SK-N-MC (cell line): ENCODE measurements around the gene CPT1A.

Experiments used
- EZH2 ChIP-seq: fragments of 200-600 bp; sonication (generic); IDR thresholded peaks from one replicate; pipeline ENCODE4 v1.6.1; 2017; ENCODE audit warnings: antibody characterized with exemption
- POLR2AphosphoS5 ChIP-seq: IDR thresholded peaks from 2 replicates; pipeline ENCODE4 v1.6.1; 2012; ENCODE audit warnings: mild to moderate bottlenecking, low read depth, low read length, borderline replicate concordance

DNA sequence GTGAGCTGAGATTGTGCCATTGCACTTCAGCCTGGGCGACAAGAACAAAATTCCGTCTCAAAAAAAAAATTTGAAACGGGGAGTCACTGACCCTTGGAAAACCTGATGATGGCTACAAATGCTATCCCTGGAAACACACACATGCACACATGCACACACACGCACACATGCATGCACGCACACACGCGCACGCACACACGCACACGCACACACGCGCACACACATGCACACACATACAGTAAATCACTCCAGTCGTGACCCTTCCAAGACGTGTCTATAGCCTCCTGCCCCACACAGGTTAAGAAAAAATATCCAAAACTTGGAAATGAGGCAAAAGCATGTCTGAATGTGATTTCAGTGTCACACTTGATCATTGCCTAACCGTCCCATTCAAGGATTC is 6.7 kb upstream of the CPT1A start:
- TF ChIP-seq POLR2AphosphoS5, result no peak
- TF ChIP-seq EZH2, result no peak
